Measurements from ENCODE around the gene DNAJC17. TPM values are rescaled to one million over a fixed set of nuclear protein-coding genes. Genes with fewer than 3 reads are reported as not detected.
A peak's percentile ranks its signal among the peaks of the same experiment; 100 is the strongest.

DNAJC17 gene, protein sequence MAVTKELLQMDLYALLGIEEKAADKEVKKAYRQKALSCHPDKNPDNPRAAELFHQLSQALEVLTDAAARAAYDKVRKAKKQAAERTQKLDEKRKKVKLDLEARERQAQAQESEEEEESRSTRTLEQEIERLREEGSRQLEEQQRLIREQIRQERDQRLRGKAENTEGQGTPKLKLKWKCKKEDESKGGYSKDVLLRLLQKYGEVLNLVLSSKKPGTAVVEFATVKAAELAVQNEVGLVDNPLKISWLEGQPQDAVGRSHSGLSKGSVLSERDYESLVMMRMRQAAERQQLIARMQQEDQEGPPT
- polyA plus RNA-seq (ENCODE audit: insufficient read length in 3 of 3): 10 to 100 TPM; 35.0 to 43.4 (median 43.0) TPM
- long read RNA-seq, donor 1, transcript DNAJC17-201 (11 exons, 3,731 nt): major isoform, 5 of 119 reads
- long read RNA-seq, donor 1, partial matches to known transcripts: 36 of 119 reads
- long read RNA-seq, donor 1, other reads (novel, unspliced or antisense): 77 of 119 reads
- long read RNA-seq, donor 2, partial matches to known transcripts: 0 of 4 reads
- long read RNA-seq, donor 2, other reads (novel, unspliced or antisense): 0 of 4 reads
- long read RNA-seq, donor 3, transcript DNAJC17-201 (11 exons, 3,731 nt): major isoform, 9 of 9 reads
- long read RNA-seq, donor 3, partial matches to known transcripts: 0 of 9 reads
- long read RNA-seq, donor 3, other reads (novel, unspliced or antisense): 0 of 9 reads
- long read RNA-seq, donor 4, transcript DNAJC17-201 (11 exons, 3,731 nt): major isoform, 10 of 125 reads
- long read RNA-seq, donor 4, partial matches to known transcripts: 37 of 125 reads
- long read RNA-seq, donor 4, other reads (novel, unspliced or antisense): 78 of 125 reads
- long read RNA-seq, donor 5: 0 reads
- long read RNA-seq, donor 6, transcript DNAJC17-201 (11 exons, 3,731 nt): major isoform, 7 of 8 reads
- long read RNA-seq, donor 6, partial matches to known transcripts: 0 of 8 reads
- long read RNA-seq, donor 6, other reads (novel, unspliced or antisense): 0 of 8 reads
- long read RNA-seq, donor 7, transcript DNAJC17-201 (11 exons, 3,731 nt): major isoform, 10 of 155 reads
- long read RNA-seq, donor 7, partial matches to known transcripts: 51 of 155 reads
- long read RNA-seq, donor 7, other reads (novel, unspliced or antisense): 94 of 155 reads
- long read RNA-seq, donor 8: 0 reads
- long read RNA-seq, donor 9, transcript DNAJC17-201 (11 exons, 3,731 nt): major isoform, 10 of 10 reads
- long read RNA-seq, donor 9, partial matches to known transcripts: 0 of 10 reads
- long read RNA-seq, donor 9, other reads (novel, unspliced or antisense): 0 of 10 reads
- long read RNA-seq, donor 10, partial matches to known transcripts: 40 of 43 reads
- long read RNA-seq, donor 10, other reads (novel, unspliced or antisense): 0 of 43 reads
- long read RNA-seq, donor 11, transcript DNAJC17-201 (11 exons, 3,731 nt): major isoform, 6 of 6 reads
- long read RNA-seq, donor 11, partial matches to known transcripts: 0 of 6 reads
- long read RNA-seq, donor 11, other reads (novel, unspliced or antisense): 0 of 6 reads
- long read RNA-seq, donor 12, partial matches to known transcripts: 0 of 43 reads
- long read RNA-seq, donor 12, other reads (novel, unspliced or antisense): 40 of 43 reads
- long read RNA-seq, donor 13: 0 reads
- long read RNA-seq, donor 14, transcript DNAJC17-201 (11 exons, 3,731 nt): major isoform, 6 of 84 reads
- long read RNA-seq, donor 14, partial matches to known transcripts: 78 of 84 reads
- long read RNA-seq, donor 14, other reads (novel, unspliced or antisense): 0 of 84 reads
- long read RNA-seq, donor 15, partial matches to known transcripts: 16 of 54 reads
- long read RNA-seq, donor 15, other reads (novel, unspliced or antisense): 34 of 54 reads
- long read RNA-seq, donor 16, transcript DNAJC17-201 (11 exons, 3,731 nt): major isoform, 20 of 258 reads
- long read RNA-seq, donor 16, partial matches to known transcripts: 210 of 258 reads
- long read RNA-seq, donor 16, other reads (novel, unspliced or antisense): 27 of 258 reads

DNA sequence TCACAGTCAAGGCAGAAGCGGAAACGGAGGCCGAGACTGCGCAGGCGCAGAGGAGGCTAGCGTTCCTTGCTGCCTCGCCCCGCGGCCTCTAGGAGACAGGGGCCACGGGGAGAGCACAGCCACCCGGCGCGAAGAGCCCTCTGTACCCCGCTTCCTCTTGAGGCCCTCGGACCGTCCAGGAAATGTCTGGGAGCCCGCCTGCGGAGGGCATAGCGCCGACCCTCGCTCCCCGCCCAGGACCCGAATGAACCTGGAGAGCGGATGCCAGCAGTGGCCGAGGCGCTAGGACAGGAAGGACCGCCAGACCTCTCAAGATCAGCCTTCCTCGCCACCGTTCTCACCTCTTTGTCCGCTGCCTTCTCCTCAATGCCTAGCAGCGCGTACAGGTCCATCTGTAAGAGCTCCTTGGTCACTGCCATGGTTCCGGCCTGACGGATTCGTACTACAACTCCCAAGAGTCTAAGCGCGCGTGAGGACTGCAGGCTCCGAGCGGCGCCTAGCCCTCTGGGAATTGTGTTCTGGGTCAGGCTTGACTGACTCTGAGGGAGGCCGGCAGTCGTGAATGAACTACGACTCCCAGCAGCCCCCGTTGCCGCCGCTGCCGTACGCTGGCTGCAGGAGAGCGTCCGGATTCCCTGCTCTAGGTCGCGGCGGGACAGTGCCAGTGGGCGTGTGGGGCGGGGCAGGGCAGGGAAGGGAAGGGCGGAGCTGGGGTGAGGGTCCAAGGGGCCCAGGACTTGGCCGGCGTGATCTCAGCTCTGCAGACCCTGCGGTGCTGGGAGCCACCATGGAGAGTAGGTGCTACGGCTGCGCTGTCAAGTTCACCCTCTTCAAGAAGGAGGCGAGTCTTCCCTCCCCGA is at the start of gene DNAJC17, which contains the start of gene ZFYVE19:
Gene DNAJC17 (minus strand): TSS at position 446 of the 860 bp plus-strand sequence. CDS start 27 bp downstream, at position 419.
Gene ZFYVE19 (plus strand): TSS at position 62 of the 860 bp plus-strand sequence. CDS start 501 bp downstream, at position 563.
- peak; percentile 92 to 98 (median 96) for DNase-seq (ENCODE audit: extremely low read depth in 1 of 11, low read depth in 9 of 11, low spot score in 4 of 11)

GRCh38 chr15:40856746-40857145 is 49.5 kb upstream of the DNAJC17 start:
- no peak for DNase-seq (ENCODE audit: extremely low read depth in 1 of 11, low read depth in 9 of 11, low spot score in 4 of 11)

GRCh38 chr15:40855706-40856234 is 48.5 kb upstream of the DNAJC17 start:
- no peak for DNase-seq (ENCODE audit: extremely low read depth in 1 of 11, low read depth in 9 of 11, low spot score in 4 of 11)

- DNase-seq (ENCODE audit: extremely low read depth in 1 of 11, low read depth in 9 of 11, low spot score in 4 of 11): no peak
These were observed 46.9 kb upstream of the DNAJC17 start for GRCh38 chr15:40854161-40854560.

DNA sequence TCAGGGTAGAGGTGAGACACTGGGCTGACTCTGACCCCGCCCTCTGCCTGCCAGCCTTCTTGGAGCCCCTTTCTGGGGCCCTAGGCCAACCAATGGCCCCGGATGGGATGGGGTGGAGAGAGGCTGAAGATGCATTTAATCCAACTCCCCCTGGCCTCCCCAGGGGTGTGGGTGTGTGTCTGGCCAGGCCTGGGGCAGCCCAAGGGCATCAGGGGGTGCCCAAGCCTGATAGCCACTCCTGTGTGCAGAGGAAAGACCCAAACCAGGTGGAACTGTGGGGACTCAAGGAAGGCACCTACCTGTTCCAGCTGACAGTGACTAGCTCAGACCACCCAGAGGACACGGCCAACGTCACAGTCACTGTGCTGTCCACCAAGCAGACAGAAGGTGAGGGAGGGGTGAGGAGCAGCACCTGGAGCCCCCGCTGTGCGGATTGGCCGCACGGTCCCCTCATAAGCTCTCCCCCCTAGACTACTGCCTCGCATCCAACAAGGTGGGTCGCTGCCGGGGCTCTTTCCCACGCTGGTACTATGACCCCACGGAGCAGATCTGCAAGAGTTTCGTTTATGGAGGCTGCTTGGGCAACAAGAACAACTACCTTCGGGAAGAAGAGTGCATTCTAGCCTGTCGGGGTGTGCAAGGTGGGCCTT is 46.1 kb upstream of the DNAJC17 start:
- DNase-seq (ENCODE audit: extremely low read depth in 1 of 11, low read depth in 9 of 11, low spot score in 4 of 11): no peak

DNA sequence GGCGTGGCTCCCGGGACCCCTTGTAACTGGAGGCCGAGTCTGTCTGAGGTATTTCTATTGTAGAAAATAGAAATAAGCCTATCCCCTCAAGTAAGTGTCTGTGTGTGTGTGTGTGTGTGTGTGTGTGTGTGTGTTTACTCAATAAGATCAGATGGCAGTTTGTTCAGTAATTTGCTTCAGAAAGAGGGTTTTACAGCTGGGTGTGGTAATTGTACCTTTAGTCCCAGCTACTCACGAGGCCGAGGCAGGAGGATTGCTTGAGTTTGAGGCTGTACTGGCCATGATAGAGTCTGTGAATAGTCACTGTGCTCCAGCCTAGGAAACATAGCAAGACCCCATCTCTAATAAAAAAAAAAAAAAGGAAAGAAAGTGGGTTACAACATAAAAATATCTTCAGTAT is 45.3 kb upstream of the DNAJC17 start:
- DNase-seq (ENCODE audit: extremely low read depth in 1 of 11, low read depth in 9 of 11, low spot score in 4 of 11): no peak

- no peak for DNase-seq (ENCODE audit: extremely low read depth in 1 of 11, low read depth in 9 of 11, low spot score in 4 of 11)
These were observed 43.4 kb upstream of the DNAJC17 start for GRCh38 chr15:40850576-40851112.

DNA sequence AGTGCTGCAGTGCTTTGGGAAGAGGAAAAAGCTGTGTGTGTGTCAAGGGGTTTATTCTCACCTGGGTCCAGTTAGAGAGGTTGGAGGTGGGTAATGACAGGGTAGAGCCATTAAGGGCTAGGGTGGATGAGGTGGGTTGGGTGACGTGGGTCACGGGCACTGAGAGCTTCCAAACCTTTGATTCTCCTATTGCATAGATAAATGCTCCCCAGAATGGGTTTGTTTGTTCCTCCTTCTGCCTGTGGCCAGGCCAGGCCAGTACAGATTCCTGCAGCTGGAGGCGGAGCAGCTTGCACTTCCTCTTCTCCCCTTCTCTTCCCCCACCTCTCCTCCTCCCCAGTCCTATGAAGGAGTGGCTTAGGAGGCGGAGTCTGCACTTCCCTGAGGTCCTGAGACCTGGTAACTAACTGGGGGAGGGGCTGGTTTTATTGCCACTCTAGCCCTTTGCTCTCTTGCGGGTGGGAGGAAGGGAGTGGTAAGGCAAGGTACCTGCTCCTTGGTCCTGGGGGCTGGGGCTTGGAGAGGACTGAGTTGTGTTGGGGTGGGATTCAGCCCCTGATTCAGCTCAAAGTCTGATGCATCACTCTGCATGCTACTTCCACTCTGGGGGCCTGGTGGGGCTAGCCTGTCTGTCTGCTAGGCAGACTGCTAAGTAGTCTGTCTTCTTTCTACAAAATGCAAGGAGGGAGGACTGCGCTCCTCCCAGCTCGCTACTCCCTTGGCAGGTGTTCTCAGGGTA is 40.1 kb upstream of the DNAJC17 start:
- DNase-seq (ENCODE audit: extremely low read depth in 1 of 11, low read depth in 9 of 11, low spot score in 4 of 11): peak in 8 of 11 donors; percentile 56 to 90 (median 73)

GRCh38 chr15:40846841-40847222 is 39.6 kb upstream of the DNAJC17 start:
- DNase-seq (ENCODE audit: extremely low read depth in 1 of 11, low read depth in 9 of 11, low spot score in 4 of 11): no peak

- no peak for DNase-seq (ENCODE audit: extremely low read depth in 1 of 11, low read depth in 9 of 11, low spot score in 4 of 11)
These were observed 38.4 kb upstream of the DNAJC17 start for GRCh38 chr15:40845511-40846284.

GRCh38 chr15:40845036-40845435 is 37.8 kb upstream of the DNAJC17 start:
- DNase-seq (ENCODE audit: extremely low read depth in 1 of 11, low read depth in 9 of 11, low spot score in 4 of 11): no peak

DNA sequence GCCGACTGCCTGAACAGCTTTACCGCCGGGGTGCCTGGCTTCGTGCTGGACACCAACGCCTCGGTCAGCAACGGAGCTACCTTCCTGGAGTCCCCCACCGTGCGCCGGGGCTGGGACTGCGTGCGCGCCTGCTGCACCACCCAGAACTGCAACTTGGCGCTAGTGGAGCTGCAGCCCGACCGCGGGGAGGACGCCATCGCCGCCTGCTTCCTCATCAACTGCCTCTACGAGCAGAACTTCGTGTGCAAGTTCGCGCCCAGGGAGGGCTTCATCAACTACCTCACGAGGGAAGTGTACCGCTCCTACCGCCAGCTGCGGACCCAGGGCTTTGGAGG is 37.4 kb upstream of the DNAJC17 start:
- no peak for DNase-seq (ENCODE audit: extremely low read depth in 1 of 11, low read depth in 9 of 11, low spot score in 4 of 11)

- no peak for DNase-seq (ENCODE audit: extremely low read depth in 1 of 11, low read depth in 9 of 11, low spot score in 4 of 11)
These were observed 36.8 kb upstream of the DNAJC17 start, which contains the start of gene SPINT1 for GRCh38 chr15:40843885-40844695. Gene SPINT1 (plus strand): TSS chr15:40844048. CDS start chr15:40844555, 507 bp downstream.
